HG02678 (cell line): ENCODE measurements around the gene PRKCA.

Experiments used
- ATAC-seq: cut with Tn5 transposase; IDR thresholded peaks from one replicate; pipeline ENCODE4 v1.9.1; 2021; ENCODE audit warnings: mild to moderate bottlenecking, moderate library complexity; ENCODE audit not compliant: unreplicated experiment

The PRKCA gene

GRCh38 chr17:66508896-66509844, 206.8 kb downstream of the PRKCA start:
- no peak for ATAC-seq

GRCh38 chr17:66509926-66510325, 207.5 kb downstream of the PRKCA start:
- ATAC-seq = no peak

- no peak for ATAC-seq
Measured at GRCh38 chr17:66511135-66511534, 208.7 kb downstream of the PRKCA start.

GRCh38 chr17:66514227-66514806, 211.9 kb downstream of the PRKCA start:
- ATAC-seq = no peak

GRCh38 chr17:66515974-66516373, 213.6 kb downstream of the PRKCA start:
- ATAC-seq = no peak

- ATAC-seq = no peak
Measured at GRCh38 chr17:66517336-66518009, 215.1 kb downstream of the PRKCA start.

GRCh38 chr17:66518108-66518507, 215.7 kb downstream of the PRKCA start:
- no peak for ATAC-seq

- no peak for ATAC-seq
Measured at GRCh38 chr17:66518677-66519076, 216.3 kb downstream of the PRKCA start.

- ATAC-seq = no peak
Measured at GRCh38 chr17:66519154-66519553, 216.7 kb downstream of the PRKCA start.

- ATAC-seq = no peak
Measured at GRCh38 chr17:66520999-66521398, 218.6 kb downstream of the PRKCA start.

GRCh38 chr17:66522591-66523272, 220.3 kb downstream of the PRKCA start:
- ATAC-seq = no peak

GRCh38 chr17:66523378-66524200, 221.2 kb downstream of the PRKCA start:
- ATAC-seq = no peak

GRCh38 chr17:66524877-66525276, 222.5 kb downstream of the PRKCA start:
- ATAC-seq = no peak

GRCh38 chr17:66525338-66525737, 222.9 kb downstream of the PRKCA start:
- no peak for ATAC-seq

GRCh38 chr17:66526827-66527226, 224.4 kb downstream of the PRKCA start:
- ATAC-seq = no peak

- ATAC-seq = no peak
Measured at GRCh38 chr17:66527335-66527734, 224.9 kb downstream of the PRKCA start.

GRCh38 chr17:66531851-66532295, 229.5 kb downstream of the PRKCA start:
- no peak for ATAC-seq

GRCh38 chr17:66533572-66533971, 231.2 kb downstream of the PRKCA start:
- no peak for ATAC-seq

GRCh38 chr17:66533986-66534385, 231.6 kb downstream of the PRKCA start:
- no peak for ATAC-seq

- ATAC-seq = no peak
Measured at GRCh38 chr17:66535611-66536010, 233.2 kb downstream of the PRKCA start.
